Islet of Langerhans (tissue), 1 donor: ENCODE data around the gene TOGARAM1.
A peak's percentile ranks its signal among the peaks of the same experiment; 100 is the strongest.

Experiments used
- FAIRE-seq: peaks from one replicate; lab custom pipeline; 2011; peaks lifted over from hg19 to GRCh38; lab: Jason Lieb, UNC

The TOGARAM1 gene

GRCh38 chr14:45084946-45085346 lies 123.0 kb downstream of the TOGARAM1 start:
- no peak for FAIRE-seq

- FAIRE-seq, result peak; percentile 24
Measured at GRCh38 chr14:45089813-45090212, 127.8 kb downstream of the TOGARAM1 start.

DNA sequence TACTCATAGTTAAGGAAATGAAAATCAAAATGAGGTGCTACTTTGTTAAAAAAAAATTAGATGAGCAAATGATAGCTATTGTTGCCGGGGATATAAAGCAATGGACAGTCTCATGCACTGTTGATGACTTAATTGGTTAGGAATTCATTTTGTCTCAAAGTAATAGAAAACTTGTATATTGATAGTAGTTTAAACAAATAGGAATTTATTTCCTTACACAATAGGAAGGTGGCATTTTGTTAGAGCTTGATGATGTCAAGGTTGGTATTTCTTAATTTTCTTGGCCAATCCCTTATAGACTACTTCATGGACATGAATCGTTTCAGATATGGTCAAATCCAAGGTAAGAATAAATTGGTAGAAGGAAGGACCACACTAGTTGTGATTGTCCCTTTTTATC lies 129.7 kb downstream of the TOGARAM1 start:
- FAIRE-seq, result peak; percentile 76

- FAIRE-seq, result peak; percentile 53
Measured at GRCh38 chr14:45094275-45094674, 132.3 kb downstream of the TOGARAM1 start.

DNA sequence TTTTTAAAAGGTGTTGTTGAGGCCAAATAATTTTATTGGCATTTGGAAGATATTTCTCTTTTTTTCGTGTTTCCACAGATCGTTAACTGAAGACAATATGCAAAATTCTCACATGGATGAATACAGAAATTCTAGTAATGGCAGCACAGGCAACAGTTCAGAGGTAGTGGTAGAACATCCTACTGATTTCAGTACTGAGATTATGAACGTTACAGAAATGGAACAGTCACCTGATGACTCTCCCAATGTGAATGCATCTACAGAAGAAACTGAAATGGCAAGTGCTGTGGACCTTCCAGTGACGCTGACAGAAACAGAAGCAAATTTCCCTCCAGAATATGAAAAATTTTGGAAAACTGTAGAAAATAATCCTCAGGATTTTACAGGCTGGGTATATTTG lies 133.2 kb downstream of the TOGARAM1 start:
- no peak for FAIRE-seq

DNA sequence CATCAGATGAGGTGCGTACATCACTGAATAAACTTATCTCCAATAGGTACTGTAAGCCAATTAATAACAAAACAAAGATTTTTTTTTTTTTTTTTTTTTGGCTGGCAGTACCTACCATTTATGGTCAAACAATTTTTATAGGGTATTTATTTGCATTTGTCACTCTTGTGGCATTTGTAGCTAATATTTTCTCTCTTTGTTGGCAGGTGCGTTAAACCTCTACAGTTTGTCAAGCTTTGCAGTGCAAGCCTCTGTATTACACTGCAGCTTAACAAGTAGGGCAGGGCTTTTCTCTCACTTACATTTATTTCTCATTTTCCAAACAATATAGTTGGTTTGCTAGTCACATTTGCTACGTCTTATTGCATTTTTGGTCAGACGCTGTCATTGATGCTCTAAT lies 134.2 kb downstream of the TOGARAM1 start:
- FAIRE-seq, result no peak

DNA sequence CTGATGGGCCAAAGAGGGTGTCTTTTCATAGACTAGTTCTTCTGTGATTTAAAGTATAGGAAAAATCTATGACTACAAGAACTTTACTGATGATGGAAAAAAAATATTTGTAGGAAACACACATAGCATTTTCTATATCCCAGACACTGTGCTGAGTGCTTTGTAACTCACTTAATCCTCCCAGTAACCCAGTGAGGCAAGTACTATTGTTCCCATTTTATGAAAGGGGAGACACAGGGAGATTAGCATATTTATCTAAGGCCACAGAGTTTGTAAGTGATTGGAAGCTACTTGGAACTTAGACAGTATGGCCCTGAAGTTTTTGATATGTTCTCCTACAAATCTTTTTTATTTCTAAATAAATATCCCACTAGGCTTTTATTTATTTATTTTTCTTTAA lies 141.8 kb downstream of the TOGARAM1 start:
- no peak for FAIRE-seq

DNA sequence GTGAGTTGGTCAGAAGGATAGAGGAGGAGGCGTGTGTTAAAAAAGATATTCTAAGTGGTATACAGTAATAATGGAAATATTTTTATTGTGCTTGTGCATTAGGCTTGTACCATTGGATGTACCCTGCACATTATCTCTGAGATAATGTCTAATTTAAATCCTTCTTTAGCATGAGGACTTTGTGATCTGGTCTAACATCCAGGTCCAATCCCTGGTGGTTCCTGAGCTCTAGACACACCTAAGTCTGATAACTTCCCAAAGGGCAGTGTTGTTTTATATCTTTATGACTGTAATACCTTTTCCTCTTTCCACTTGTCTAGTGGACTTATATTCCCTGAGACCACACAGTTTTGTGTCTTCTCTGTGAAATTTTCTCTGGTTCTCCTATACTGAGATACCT lies 142.6 kb downstream of the TOGARAM1 start:
- no peak for FAIRE-seq

GRCh38 chr14:45112896-45113781 lies 151.1 kb downstream of the TOGARAM1 start:
- peak; percentile 97 for FAIRE-seq

DNA sequence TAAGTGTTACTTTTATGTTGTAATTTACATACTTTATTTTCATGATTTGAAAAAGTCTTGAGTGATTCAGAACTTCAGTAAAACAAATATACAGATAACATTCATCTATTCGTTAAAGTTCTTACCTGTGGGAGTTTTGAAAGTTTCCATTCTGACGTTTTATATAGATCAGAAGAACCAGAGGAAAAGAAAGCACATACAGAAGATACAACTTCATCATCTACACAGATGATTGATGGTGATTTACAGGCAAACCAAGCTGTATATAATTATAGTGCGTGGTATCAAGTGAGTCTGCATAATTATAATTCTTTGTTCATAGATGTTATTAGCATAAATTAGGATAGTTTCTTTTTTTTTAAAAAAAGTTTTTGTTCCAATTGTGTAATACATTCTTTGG lies 152.3 kb downstream of the TOGARAM1 start:
- peak; percentile 88 for FAIRE-seq

GRCh38 chr14:45118594-45118993 lies 156.6 kb downstream of the TOGARAM1 start:
- no peak for FAIRE-seq

GRCh38 chr14:45120096-45120495 lies 158.1 kb downstream of the TOGARAM1 start:
- no peak for FAIRE-seq

DNA sequence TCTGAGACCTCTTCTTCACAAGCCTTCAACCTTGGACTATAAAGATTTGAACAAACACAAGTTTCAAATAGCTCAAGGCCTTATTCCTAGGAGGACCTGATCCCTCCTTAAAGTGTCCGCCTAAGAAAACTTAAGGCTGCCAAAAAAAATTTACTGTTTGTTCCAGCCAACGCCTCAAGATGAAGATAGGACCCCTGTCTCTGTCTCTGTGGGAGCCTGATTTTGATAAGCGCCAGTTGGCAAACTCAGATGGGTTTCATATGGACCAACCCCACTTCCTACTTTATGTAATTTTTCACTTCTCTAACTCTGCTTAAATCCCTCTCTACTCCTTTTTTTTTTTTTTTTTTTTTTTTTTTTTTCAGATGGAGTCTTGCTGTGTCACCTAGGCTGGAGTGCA lies 161.3 kb downstream of the TOGARAM1 start:
- FAIRE-seq, result no peak
